Stimulated activated CD8-positive, alpha-beta memory T cell treated with anti-CD3 and anti-CD28 coated beads, Interleukin-7, amount 100 ng/mL, for 1 hour (primary cell): ENCODE results near the gene PPP1R12B.
"Not testable (repeated sequence)": the region's sequence is repeated elsewhere in the genome, so short reads cannot be mapped to it uniquely, and the experiment has no call there.

ENCODE experiments used
- DNase-seq, 2 donors: peaks; one replicate each; pipeline ENCODE4 v3.0.0-alpha.2; 2020; ENCODE audit warnings: low read depth in 2 of 2

The PPP1R12B gene

GRCh38 chr1:202405928-202406327 lies 57.4 kb downstream of the PPP1R12B start:
- no peak for DNase-seq

GRCh38 chr1:202406896-202407295 lies 58.4 kb downstream of the PPP1R12B start:
- not testable (repeated sequence) for DNase-seq

- DNase-seq = not testable (repeated sequence)
Observed at GRCh38 chr1:202407378-202407777, 58.9 kb downstream of the PPP1R12B start.

- DNase-seq = not testable (repeated sequence)
Observed at GRCh38 chr1:202410251-202410650, 61.8 kb downstream of the PPP1R12B start.

- not testable (repeated sequence) for DNase-seq
Observed at GRCh38 chr1:202410854-202411357, 62.4 kb downstream of the PPP1R12B start.

- DNase-seq = no peak
Observed at GRCh38 chr1:202411422-202411821, 62.9 kb downstream of the PPP1R12B start.

GRCh38 chr1:202412421-202412820 lies 63.9 kb downstream of the PPP1R12B start:
- DNase-seq = not testable (repeated sequence)

GRCh38 chr1:202416641-202417040 lies 68.1 kb downstream of the PPP1R12B start:
- DNase-seq = no peak

GRCh38 chr1:202417141-202417540 lies 68.6 kb downstream of the PPP1R12B start:
- not testable (repeated sequence) for DNase-seq

GRCh38 chr1:202417762-202418201 lies 69.3 kb downstream of the PPP1R12B start:
- not testable (repeated sequence) for DNase-seq

- DNase-seq = not testable (repeated sequence)
Observed at GRCh38 chr1:202419731-202420130, 71.2 kb downstream of the PPP1R12B start.

- not testable (repeated sequence) for DNase-seq
Observed at GRCh38 chr1:202420422-202421094, 72.1 kb downstream of the PPP1R12B start.

GRCh38 chr1:202422709-202423108 lies 74.2 kb downstream of the PPP1R12B start:
- DNase-seq = not testable (repeated sequence)

- not testable (repeated sequence) for DNase-seq
Observed at GRCh38 chr1:202424260-202424659, 75.8 kb downstream of the PPP1R12B start.

- DNase-seq = not testable (repeated sequence)
Observed at GRCh38 chr1:202430111-202430510, 81.6 kb downstream of the PPP1R12B start.

- not testable (repeated sequence) for DNase-seq
Observed at GRCh38 chr1:202432338-202432737, 83.8 kb downstream of the PPP1R12B start.

- DNase-seq = no peak
Observed at GRCh38 chr1:202433155-202434043, 84.9 kb downstream of the PPP1R12B start.

- no peak for DNase-seq
Observed at GRCh38 chr1:202434059-202434458, 85.6 kb downstream of the PPP1R12B start.

GRCh38 chr1:202438393-202439174 lies 90.1 kb downstream of the PPP1R12B start:
- no peak for DNase-seq

- DNase-seq = no peak
Observed at GRCh38 chr1:202439308-202439707, 90.8 kb downstream of the PPP1R12B start.

GRCh38 chr1:202448140-202448539 lies 99.6 kb downstream of the PPP1R12B start:
- DNase-seq = not testable (repeated sequence)

GRCh38 chr1:202451641-202452040 lies 103.1 kb downstream of the PPP1R12B start:
- not testable (repeated sequence) for DNase-seq
